ENCODE data around the gene NID1.

NID1 gene

DNA sequence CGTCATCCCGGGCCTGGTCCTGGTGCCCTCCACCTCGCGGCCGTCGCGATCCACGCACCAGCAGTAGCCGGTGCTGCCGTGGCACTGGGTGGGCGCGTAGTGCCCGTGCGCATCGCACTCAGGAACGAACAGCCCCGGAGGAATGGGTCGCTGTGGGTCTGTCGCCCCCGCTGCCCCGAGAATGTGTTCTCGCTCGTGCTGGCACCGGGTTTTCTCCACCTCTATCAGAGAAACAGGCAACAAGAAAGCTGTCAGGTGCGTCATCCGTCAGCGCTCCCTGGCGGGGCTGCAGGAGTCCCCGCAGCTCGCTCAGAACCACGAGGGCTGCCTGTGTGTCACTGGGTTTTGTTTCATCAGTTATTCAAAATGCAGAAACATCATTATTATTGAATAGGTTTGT lies 71.2 kb downstream of the NID1 start:
- Histone ChIP-seq H3K27ac (replicated peaks; ENCODE audit: low read length) (no peak overlapping the region), H2AFZ (ENCODE audit: low read length) (no peak overlapping the region), H3K18ac (ENCODE audit: low read length) (no peak overlapping the region), H3K9me3 (replicated peaks in 1 of 2; ENCODE audit: control insufficient read depth in 2 of 2, insufficient read depth in 1 of 2, low read depth in 1 of 2, low read length in 2 of 2) (peaks cover 17 to 19% of the 10 kb centered on the region in 2 donors), H3K9ac (ENCODE audit: low read depth, low read length, poor library complexity) (no peak overlapping the region), H3K36me3 (replicated peaks in 1 of 2; ENCODE audit: control insufficient read depth in 2 of 2, insufficient read depth in 2 of 2, low read length in 2 of 2) (peaks cover 28 to 33% of the 10 kb centered on the region in 2 donors), H2BK120ac (ENCODE audit: low read depth, low read length) (no peak overlapping the region), H3K79me1 (ENCODE audit: low read depth, low read length) (peaks cover 2% of the 10 kb centered on the region), H2BK12ac (ENCODE audit: low read length) (no peak overlapping the region), H3K14ac (ENCODE audit: low read length) (no peak overlapping the region), H3K27me3 (ENCODE audit: control insufficient read depth in 3 of 3, insufficient read depth in 3 of 3, low read depth in 1 of 3, low read length in 3 of 3) (no peaks in the 10 kb centered on the region), H2BK15ac (ENCODE audit: low read length) (no peak overlapping the region), H3K4ac (ENCODE audit: low read length) (no peak overlapping the region), H3K4me3 (ENCODE audit: low read length in 2 of 2) (no peak overlapping the region), H3K4me2 (ENCODE audit: insufficient read depth, low read length, poor library complexity, severe bottlenecking) (no peak overlapping the region), H4K91ac (ENCODE audit: low read depth, low read length, poor library complexity) (no peak overlapping the region), H3K4me1 (ENCODE audit: control insufficient read depth in 2 of 2, insufficient read depth in 1 of 2, low read depth in 1 of 2, low read length in 2 of 2) (no peaks in the 10 kb centered on the region), H2BK5ac (ENCODE audit: low read length) (no peak overlapping the region), H4K8ac (ENCODE audit: low read depth, low read length) (no peak overlapping the region), H2AK5ac (ENCODE audit: low read depth, low read length) (no peak overlapping the region), H3K23ac (ENCODE audit: low read depth, low read length, poor library complexity) (no peak overlapping the region)
- DNase-seq (ENCODE audit: low spot score), result no peak
- no CpG with 5 or more reads among the region's 31 CpGs for WGBS, 2 donors (ENCODE audit: extremely low coverage in 2 of 2, insufficient read length in 2 of 2, insufficient replicate concordance in 1 of 2)

DNA sequence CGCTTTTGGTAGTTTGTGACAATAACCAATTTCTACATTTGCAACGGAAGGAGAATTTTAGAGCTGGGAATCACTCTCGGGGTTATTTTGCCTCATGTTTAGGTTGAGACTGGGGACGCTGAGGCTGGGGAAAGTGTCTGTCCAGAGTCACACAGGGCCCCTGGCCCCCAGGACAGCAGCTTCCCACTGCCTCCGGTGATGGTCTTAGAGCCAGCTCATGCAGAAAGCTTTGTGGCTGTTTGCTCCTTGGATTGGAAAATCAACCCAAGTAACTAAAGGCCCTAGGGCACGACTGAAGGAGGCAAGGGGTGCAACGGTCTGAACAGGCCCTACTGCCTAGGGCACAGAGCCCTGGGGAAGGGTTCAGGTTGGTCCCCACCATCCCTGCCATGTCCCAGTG lies 72.0 kb downstream of the NID1 start:
- Histone ChIP-seq H4K8ac (ENCODE audit: low read depth, low read length) (no peak overlapping the region), H3K4me1 (ENCODE audit: control insufficient read depth in 2 of 2, insufficient read depth in 1 of 2, low read depth in 1 of 2, low read length in 2 of 2) (no peaks in the 10 kb centered on the region), H3K36me3 (replicated peaks in 1 of 2; ENCODE audit: control insufficient read depth in 2 of 2, insufficient read depth in 2 of 2, low read length in 2 of 2) (peaks cover 28 to 30% of the 10 kb centered on the region in 2 donors), H3K4me2 (ENCODE audit: insufficient read depth, low read length, poor library complexity, severe bottlenecking) (no peak overlapping the region), H2BK5ac (ENCODE audit: low read length) (no peak overlapping the region), H3K23ac (ENCODE audit: low read depth, low read length, poor library complexity) (no peak overlapping the region), H4K91ac (ENCODE audit: low read depth, low read length, poor library complexity) (no peak overlapping the region), H2AK5ac (ENCODE audit: low read depth, low read length) (no peak overlapping the region), H3K4ac (ENCODE audit: low read length) (no peak overlapping the region), H3K9me3 (replicated peaks in 1 of 2; ENCODE audit: control insufficient read depth in 2 of 2, insufficient read depth in 1 of 2, low read depth in 1 of 2, low read length in 2 of 2) (peaks cover 19% of the 10 kb centered on the region in 2 donors), H3K27ac (replicated peaks; ENCODE audit: low read length) (no peak overlapping the region), H2BK120ac (ENCODE audit: low read depth, low read length) (no peak overlapping the region), H2BK12ac (ENCODE audit: low read length) (no peak overlapping the region), H3K18ac (ENCODE audit: low read length) (no peak overlapping the region), H3K9ac (ENCODE audit: low read depth, low read length, poor library complexity) (no peak overlapping the region), H3K14ac (ENCODE audit: low read length) (no peak overlapping the region), H2BK15ac (ENCODE audit: low read length) (no peak overlapping the region), H3K79me1 (ENCODE audit: low read depth, low read length) (peaks cover 2% of the 10 kb centered on the region), H2AFZ (ENCODE audit: low read length) (no peak overlapping the region), H3K4me3 (ENCODE audit: low read length in 2 of 2) (peak overlapping the region in 1 of 2 donors; percentile 57), H3K27me3 (ENCODE audit: control insufficient read depth in 3 of 3, insufficient read depth in 3 of 3, low read depth in 1 of 3, low read length in 3 of 3) (no peaks in the 10 kb centered on the region)
- no peak for DNase-seq (ENCODE audit: low spot score)
- no CpG with 5 or more reads among the region's 7 CpGs for WGBS, 2 donors (ENCODE audit: extremely low coverage in 2 of 2, insufficient read length in 2 of 2, insufficient replicate concordance in 1 of 2)

DNA sequence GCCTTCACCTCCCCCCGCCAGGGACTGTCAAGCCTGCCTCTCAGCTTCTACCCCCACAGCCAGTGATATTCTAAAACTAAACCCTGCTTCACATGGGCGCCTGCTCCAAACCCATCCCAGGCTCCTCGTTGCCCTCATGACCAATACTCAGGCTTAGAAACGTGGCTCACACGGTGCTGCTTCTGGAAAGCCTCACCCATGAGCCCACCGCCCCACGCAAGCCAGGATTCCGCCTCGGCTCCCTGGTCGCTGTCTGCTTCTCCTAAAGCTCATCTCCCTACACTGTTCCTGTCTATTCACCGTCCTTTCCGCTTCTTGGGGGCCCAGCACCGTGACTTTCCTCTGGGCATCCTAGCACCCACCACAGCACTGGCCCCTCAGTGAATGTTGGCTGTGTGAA lies 72.5 kb downstream of the NID1 start:
- no peak overlapping the region for H2BK15ac ChIP-seq (ENCODE audit: low read length)
- no peak for DNase-seq (ENCODE audit: low spot score)
- no peak overlapping the region for H3K4me3 ChIP-seq (ENCODE audit: low read length in 2 of 2)
- H3K4ac ChIP-seq (ENCODE audit: low read length), result no peak overlapping the region
- no CpG with 5 or more reads among the region's 13 CpGs for WGBS, 2 donors (ENCODE audit: extremely low coverage in 2 of 2, insufficient read length in 2 of 2, insufficient replicate concordance in 1 of 2)
- H2BK5ac ChIP-seq (ENCODE audit: low read length), result no peak overlapping the region
- no peak overlapping the region for H4K8ac ChIP-seq (ENCODE audit: low read depth, low read length)
- H3K9me3 ChIP-seq (replicated peaks in 1 of 2; ENCODE audit: control insufficient read depth in 2 of 2, insufficient read depth in 1 of 2, low read depth in 1 of 2, low read length in 2 of 2), result peaks cover 20 to 23% of the 10 kb centered on the region in 2 donors
- H2BK120ac ChIP-seq (ENCODE audit: low read depth, low read length), result no peak overlapping the region
- no peak overlapping the region for H2BK12ac ChIP-seq (ENCODE audit: low read length)
- no peak overlapping the region for H3K27ac ChIP-seq (replicated peaks; ENCODE audit: low read length)
- H3K27me3 ChIP-seq (ENCODE audit: control insufficient read depth in 3 of 3, insufficient read depth in 3 of 3, low read depth in 1 of 3, low read length in 3 of 3), result no peaks in the 10 kb centered on the region
- H3K36me3 ChIP-seq (replicated peaks in 1 of 2; ENCODE audit: control insufficient read depth in 2 of 2, insufficient read depth in 2 of 2, low read length in 2 of 2), result peaks cover 26 to 29% of the 10 kb centered on the region in 2 donors
- no peak overlapping the region for H3K23ac ChIP-seq (ENCODE audit: low read depth, low read length, poor library complexity)
- H2AK5ac ChIP-seq (ENCODE audit: low read depth, low read length), result no peak overlapping the region
- no peak overlapping the region for H3K4me2 ChIP-seq (ENCODE audit: insufficient read depth, low read length, poor library complexity, severe bottlenecking)
- no peak overlapping the region for H2AFZ ChIP-seq (ENCODE audit: low read length)
- H3K4me1 ChIP-seq (ENCODE audit: control insufficient read depth in 2 of 2, insufficient read depth in 1 of 2, low read depth in 1 of 2, low read length in 2 of 2), result no peaks in the 10 kb centered on the region
- H3K79me1 ChIP-seq (ENCODE audit: low read depth, low read length), result no peaks in the 10 kb centered on the region
- H4K91ac ChIP-seq (ENCODE audit: low read depth, low read length, poor library complexity), result no peak overlapping the region
- H3K9ac ChIP-seq (ENCODE audit: low read depth, low read length, poor library complexity), result peak overlapping the region; percentile 2
- no peak overlapping the region for H3K18ac ChIP-seq (ENCODE audit: low read length)
- H3K14ac ChIP-seq (ENCODE audit: low read length), result no peak overlapping the region

DNA sequence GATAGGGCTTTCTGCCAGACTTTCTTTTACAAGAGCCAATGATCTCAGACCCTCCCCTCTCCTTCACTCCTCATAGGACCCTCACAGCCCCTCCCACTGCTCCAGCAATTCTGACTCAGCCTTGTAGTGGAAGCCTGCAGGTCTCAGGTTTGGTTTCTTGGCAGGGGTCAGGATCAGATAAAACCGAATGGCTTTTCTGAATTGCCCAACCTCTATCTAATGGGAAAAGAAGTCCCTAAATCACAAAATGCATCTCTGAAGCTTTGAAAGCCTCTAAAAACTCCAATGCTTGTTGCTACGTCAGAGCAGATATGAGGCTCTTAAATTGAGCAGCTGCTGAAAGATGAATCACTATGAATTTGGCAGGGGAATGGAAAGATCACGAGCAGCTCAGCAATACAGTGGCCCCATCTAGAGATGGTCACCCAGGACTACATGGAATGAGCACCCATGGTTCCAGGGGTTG lies 74.5 kb downstream of the NID1 start:
- Histone ChIP-seq H3K27ac (replicated peaks; ENCODE audit: low read length) (no peak overlapping the region), H3K27me3 (ENCODE audit: control insufficient read depth in 3 of 3, insufficient read depth in 3 of 3, low read depth in 1 of 3, low read length in 3 of 3) (no peaks in the 10 kb centered on the region), H3K18ac (ENCODE audit: low read length) (no peak overlapping the region), H4K91ac (ENCODE audit: low read depth, low read length, poor library complexity) (no peak overlapping the region), H3K14ac (ENCODE audit: low read length) (no peak overlapping the region), H3K4me3 (ENCODE audit: low read length in 2 of 2) (no peak overlapping the region), H3K36me3 (replicated peaks in 1 of 2; ENCODE audit: control insufficient read depth in 2 of 2, insufficient read depth in 2 of 2, low read length in 2 of 2) (peaks cover 25 to 29% of the 10 kb centered on the region in 2 donors), H2BK12ac (ENCODE audit: low read length) (no peak overlapping the region), H2BK5ac (ENCODE audit: low read length) (no peak overlapping the region), H3K9ac (ENCODE audit: low read depth, low read length, poor library complexity) (no peak overlapping the region), H3K9me3 (replicated peaks in 1 of 2; ENCODE audit: control insufficient read depth in 2 of 2, insufficient read depth in 1 of 2, low read depth in 1 of 2, low read length in 2 of 2) (peaks cover 20 to 23% of the 10 kb centered on the region in 2 donors), H3K79me1 (ENCODE audit: low read depth, low read length) (no peaks in the 10 kb centered on the region), H2AK5ac (ENCODE audit: low read depth, low read length) (no peak overlapping the region), H3K4ac (ENCODE audit: low read length) (no peak overlapping the region), H4K8ac (ENCODE audit: low read depth, low read length) (no peak overlapping the region), H3K4me1 (ENCODE audit: control insufficient read depth in 2 of 2, insufficient read depth in 1 of 2, low read depth in 1 of 2, low read length in 2 of 2) (no peaks in the 10 kb centered on the region), H2BK120ac (ENCODE audit: low read depth, low read length) (no peak overlapping the region), H2BK15ac (ENCODE audit: low read length) (no peak overlapping the region), H2AFZ (ENCODE audit: low read length) (no peak overlapping the region), H3K4me2 (ENCODE audit: insufficient read depth, low read length, poor library complexity, severe bottlenecking) (no peak overlapping the region), H3K23ac (ENCODE audit: low read depth, low read length, poor library complexity) (no peak overlapping the region)
- no CpG with 5 or more reads among the region's 3 CpGs for WGBS, 2 donors (ENCODE audit: extremely low coverage in 2 of 2, insufficient read length in 2 of 2, insufficient replicate concordance in 1 of 2)
- DNase-seq (ENCODE audit: low spot score), result no peak

Data from neuronal stem cell (in vitro differentiated cells).